ENCODE results near the gene EXT2.

The EXT2 gene

DNA sequence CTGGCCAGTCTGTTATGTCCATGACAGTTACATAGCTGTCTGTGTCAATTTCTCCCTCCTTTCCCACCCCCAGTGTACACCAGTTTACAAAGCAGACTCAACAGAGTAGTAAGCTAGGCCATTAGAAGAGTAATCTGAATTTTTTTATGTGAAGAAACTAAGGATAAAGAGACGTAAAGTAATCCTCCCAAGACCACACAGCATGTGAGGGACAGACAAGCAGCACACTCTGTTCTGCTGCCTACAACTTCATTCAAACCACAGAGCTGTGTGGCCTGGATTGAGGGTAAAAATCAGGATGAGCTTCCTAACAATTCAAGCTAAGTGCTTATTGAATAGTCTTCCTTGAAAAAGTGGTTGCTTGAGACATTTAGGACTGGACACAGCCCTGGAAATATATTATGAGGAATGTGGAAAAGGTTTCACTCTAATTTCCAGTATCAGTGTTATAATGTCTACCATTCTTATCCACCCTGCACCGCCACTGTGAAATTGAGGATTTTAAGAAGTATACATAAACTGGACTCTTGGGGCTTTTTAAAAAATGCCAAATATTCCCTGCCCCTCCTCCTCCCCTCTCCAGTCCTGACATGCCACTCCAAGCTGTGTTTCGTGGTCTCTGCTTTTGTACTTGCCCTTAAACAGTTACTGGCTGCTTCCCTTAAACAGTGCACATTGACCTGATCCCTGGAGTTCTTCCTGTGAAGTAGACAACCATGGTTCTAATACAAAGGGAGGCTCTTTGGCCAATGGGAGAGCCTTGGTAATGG, 40.9 kb downstream of the EXT2 start:
- DNase-seq, result no peak

DNA sequence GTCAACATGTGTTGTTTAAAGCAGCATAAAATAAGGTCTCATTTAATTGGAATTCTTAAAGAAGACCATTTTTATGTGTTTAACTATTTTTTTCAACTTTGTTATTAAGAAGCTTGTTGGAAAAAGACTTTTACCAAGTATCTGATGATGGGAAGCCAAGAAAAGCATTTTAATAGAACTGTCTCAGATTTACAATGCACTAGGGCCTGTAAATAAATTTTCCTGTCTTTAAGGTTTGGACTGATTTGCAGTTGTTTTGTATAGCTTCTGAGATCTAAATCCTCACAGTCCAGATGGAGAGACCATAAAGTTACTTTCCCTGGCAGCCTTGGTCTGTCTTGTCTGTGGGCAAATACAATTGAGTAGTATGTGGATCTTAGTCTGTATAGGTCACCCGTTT, 41.6 kb downstream of the EXT2 start:
- DNase-seq, result no peak

DNA sequence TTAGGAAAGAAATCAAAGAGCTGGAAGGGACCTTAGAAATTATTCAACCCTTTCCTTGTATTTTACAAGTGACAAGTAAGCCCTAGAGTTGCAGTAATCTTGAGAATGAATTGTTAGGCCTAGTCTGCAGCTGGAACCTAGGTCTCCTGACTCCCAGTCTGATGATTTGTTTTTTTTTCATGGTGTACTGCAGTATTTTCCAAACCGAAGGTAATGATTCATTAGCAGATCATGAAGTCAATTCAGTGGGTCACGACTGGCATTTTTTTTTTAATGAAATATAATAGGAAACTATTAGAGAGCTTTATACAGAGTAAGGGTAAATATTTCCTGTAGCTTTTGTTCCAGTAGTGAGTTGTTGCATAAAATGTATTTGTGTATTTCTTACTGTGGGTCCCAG, 42.8 kb downstream of the EXT2 start:
- no peak for DNase-seq

- DNase-seq, result no peak
These were observed 43.5 kb downstream of the EXT2 start for GRCh38 chr11:44138980-44139379.

- no peak for DNase-seq
These were observed 44.3 kb downstream of the EXT2 start for GRCh38 chr11:44139565-44140330.

DNA sequence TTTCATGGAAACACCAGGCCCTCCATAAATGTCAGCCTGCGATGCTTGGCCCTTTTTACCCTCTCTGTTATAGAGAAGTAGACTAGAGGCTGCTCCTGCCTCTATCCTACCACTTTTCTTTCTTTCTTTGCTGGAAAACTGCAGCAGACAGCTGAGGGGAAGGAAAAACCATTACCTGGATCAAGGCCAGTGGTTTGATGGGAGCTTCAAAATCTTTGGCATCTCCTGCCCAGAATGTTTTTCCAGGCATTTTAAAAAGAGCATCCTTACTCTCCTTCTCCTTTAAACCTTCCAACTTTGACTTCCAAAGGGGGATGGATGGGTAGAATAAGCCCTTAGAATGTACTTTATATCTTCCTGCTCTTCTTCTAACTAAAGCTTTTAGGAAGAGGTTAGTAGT, 44.9 kb downstream of the EXT2 start:
- no peak for DNase-seq

- DNase-seq, result no peak
These were observed 45.3 kb downstream of the EXT2 start for GRCh38 chr11:44140805-44141204.

DNA sequence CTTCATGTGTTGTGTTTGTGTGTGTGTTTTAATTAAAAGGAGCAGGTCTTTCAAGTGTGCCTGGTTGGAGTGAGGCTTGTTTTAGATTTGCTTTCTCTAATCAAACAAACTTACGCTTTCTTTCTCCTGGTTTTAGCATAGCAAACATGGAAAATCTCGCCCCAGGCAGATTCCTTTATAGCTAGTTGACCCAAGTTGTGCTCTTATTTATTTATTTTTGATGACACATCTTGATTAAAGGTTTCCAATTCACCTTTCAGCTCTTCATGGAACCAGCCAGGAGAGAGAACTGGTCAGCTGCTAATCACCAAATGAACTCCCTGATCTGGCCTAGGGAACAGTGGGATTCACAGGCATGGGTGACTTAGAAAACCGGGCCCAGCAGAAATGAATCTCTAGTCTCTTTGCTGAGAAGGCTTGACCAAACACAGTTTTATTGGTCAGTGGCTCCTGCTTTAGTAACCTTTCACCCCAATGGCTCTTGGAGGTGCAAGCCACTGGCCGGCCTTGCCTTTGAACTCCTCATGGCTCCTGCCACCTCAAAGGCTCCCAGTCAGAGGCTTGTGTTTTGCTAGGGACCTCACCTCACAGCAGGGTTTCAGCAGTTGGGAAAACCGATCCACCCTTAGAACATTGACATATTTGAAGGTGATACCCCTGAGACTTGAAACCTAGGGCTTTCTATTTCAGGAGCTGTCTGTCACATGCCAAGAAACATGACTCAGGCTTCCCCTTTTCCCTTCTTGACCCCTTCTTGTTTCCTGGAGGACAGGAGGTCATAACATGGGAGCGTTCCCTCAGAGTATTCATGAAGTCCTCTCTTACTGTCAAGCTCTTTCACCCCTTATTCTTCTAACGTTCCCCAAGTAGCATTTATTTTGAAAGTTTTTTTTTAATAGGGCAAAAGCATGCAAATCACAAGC, 48.8 kb downstream of the EXT2 start:
- DNase-seq, result no peak

DNA sequence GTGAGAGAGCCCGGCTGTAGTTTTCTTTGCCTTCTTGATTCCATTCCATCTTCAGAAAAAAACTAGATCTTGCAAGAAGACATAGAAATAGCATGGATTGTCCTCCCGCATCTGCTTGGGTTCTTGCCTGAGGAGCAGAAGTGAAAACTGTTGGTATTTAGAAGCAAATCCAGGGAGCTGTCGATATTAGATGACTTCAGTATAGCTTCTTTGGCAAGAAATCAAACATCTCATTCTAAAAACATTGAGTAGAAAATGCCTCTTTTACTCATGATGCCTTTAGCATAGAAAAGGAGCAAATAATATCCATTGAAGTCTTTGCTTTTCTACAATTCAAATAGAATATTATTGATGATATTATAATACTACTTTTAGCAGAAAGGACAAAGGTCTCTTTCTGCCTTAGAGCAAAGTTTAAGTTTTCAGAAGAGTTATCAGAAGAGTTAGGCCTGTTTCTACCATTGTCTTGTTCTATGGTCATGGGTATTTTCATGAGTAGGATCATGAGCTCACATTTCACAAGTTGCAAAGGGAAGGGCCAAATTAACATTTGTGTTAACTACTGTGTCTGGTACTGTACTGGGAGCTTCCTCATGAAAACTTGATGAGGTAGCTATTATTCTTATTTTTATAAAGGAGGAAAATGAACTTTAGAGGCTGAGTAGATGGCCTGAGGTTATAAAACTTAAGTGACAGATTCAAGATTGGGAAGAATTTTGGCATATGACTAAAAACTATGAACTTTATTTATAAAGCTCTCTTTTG, 49.7 kb downstream of the EXT2 start:
- DNase-seq, result no peak

DNA sequence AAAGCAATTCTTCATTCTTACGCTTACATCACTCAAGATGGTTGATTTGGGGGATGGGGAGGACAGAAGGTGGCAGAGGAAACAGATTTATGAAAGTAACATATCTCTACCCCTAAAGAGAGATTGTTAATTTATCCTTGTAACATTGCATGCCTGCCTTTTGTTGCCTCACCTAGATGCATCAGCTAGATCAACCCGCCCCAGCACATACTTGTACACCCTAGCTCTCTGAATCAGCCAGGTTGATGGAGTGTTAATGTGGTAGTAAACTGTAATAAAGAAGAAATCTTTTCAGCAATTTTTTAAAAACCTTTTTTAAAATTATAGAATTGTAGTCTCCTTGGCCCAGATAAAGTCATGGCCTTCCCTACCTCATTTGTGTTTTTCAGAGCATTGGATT, 51.5 kb downstream of the EXT2 start:
- DNase-seq, result no peak

DNA sequence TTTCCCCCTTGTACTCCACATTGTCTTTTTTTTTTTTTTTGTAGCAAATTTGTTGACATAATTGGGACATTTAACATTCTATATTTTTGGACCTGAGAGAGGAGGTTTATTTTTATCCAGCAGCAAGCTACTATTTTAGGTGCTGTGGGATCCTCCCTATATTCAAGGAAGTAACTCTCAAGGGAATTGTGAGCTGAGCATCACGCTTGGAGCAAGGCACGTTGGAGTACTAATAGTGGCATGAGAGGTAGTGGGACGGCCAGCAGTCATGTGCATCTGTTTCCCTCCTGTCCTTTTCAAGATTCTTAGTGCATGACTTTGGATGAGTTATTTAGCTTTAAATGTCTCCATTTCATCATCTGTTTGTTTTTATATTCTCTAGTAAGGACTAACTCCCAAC, 52.3 kb downstream of the EXT2 start:
- no peak for DNase-seq

DNA sequence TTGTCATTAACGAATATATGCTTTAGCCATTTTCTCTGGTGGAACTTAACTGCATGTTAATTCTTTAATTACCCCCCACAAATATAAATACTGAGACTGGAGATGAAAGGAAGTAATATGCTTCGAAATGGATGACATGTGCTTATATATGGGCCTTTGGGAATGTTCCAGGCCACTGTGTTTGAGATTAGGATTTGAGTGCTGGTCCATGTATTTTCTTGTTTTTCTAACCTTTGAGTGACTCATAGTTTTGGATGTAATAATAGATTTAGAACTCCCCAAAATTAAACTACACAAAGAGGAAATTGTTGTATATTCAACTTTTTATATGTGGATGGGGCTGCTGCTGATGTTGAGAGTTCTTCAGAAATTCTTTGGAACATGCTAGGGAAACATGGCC, 54.2 kb downstream of the EXT2 start:
- DNase-seq, result no peak

- no peak for DNase-seq
These were observed 54.9 kb downstream of the EXT2 start for GRCh38 chr11:44150401-44150800.

DNA sequence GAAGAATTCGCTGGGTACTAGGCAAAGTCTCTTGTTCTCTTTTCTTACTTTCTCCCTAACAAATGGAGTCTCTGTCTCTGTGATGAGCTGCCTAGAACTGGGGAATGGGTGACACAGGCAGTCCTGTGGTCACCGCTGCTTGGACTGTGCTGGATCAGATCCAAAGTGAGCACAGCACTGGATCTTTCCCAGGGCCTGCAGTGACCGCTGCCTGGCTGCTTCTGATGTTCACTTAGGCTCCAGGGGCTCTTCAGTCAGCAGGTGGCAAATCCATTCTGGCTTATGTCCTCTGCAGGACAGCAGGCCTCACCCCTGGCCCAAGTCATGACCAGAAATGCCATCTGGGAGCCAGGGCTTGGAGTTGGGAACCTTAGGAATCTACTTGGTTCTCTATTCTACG, 61.5 kb downstream of the EXT2 start:
- no peak for DNase-seq

GRCh38 chr11:44158384-44158783, 62.9 kb downstream of the EXT2 start:
- DNase-seq, result no peak

DNA sequence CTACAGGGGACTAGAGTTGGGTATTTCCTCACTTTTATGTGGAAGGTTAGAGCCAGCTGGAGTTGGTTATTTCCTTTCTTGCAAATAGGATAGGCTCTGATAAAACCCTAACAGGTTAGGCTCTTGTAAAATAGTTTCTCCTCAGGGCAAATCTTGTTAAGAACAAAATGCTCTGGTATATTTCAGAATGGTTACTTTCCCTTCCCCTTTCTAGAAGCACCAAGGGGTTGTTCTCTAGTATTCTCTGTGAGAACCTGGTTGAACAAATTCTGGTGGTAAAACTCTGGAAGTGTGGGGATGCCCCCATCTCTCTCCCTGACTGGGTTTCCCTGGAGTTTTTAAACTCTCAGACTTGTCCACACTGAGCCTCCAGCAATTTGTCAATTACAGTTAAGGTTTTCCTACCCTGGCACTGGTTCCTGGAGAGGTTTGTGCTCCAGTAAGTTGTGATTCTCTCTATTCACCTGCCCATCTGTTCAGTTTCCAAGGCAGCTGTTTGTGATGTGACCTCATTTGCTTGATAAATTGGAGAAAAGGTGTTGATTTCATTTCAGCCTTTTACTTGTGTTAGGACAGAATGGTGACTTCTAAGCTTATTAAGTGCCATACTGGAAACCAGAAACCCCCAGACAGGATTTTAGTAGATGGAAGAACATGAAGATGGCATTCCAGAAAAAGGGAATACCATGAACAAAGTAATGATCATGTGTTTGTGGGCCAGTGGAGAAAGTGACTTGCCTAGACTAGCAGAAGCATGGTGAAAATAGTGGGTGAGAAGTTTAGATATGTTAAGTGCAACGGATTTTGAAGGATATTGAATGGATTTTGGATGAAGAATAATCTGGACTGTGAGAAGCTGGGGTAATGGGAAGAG, 64.6 kb downstream of the EXT2 start:
- DNase-seq, result no peak

- no peak for DNase-seq
These were observed 66.5 kb downstream of the EXT2 start for GRCh38 chr11:44162004-44162403.

DNA sequence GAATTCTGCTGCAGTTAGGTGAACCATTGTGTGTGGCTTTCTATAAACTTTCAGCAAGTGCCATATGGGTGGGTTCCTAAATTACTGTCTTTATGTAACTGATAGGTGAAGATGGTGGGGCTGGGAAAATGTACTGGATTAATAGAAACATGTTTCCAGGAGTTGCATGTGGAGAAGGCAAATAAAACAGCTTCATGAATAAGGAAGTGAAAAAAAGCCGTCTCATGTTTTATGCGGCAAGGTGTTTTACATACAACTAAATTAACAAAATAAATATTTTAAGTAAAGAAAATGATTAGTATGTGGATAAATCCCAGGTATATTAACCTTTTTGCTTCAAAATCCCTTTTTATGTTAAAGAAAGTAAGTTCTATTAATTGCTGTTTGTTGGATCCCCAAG, 67.2 kb downstream of the EXT2 start:
- DNase-seq, result no peak

DNA sequence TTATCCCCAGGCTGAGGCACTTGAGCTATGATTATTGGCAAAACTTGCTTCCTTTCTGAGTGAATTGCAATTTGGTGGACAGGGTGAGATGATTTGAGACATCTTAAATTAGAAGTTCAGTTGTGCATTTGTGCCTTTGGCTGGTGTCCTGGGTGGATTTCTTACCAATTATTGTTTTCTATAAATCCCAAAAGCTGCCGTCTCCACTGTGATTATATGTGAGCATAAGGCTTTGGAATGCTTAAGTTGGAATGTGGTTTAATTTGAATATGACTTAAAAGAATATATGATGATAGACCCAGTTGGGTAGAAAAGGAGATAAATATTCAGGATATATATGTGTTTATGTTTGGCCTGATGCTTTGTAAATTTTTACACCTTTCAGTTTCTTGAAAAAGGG, 70.0 kb downstream of the EXT2 start:
- no peak for DNase-seq

- no peak for DNase-seq
These were observed 71.6 kb downstream of the EXT2 start for GRCh38 chr11:44167046-44167445.

- no peak for DNase-seq
These were observed 76.0 kb downstream of the EXT2 start for GRCh38 chr11:44171518-44171917.

GRCh38 chr11:44172966-44173365, 77.5 kb downstream of the EXT2 start:
- no peak for DNase-seq

Data from amniotic stem cell (primary cell).